Occipital lobe (tissue), 2 donors: ENCODE results near the gene SAMD14. TPM values are rescaled to one million over a fixed set of nuclear protein-coding genes. Genes with fewer than 3 reads are reported as not detected.
A peak's percentile ranks its signal among the peaks of the same experiment; 100 is the strongest.

Experiments used
- DNase-seq: peaks from one replicate; lab custom pipeline; 2025; lab: John Stamatoyannopoulos, UW
- total RNA-seq: library from RNA; depleted of rRNA; stranded (reverse); fragments of >200 nt; gene quantifications from one replicate; pipeline ENCODE4 v1.2.3, GENCODE V29; 2014

Gene SAMD14
- total RNA-seq, 1 donor from 2014 or later = 21.5 TPM

DNA sequence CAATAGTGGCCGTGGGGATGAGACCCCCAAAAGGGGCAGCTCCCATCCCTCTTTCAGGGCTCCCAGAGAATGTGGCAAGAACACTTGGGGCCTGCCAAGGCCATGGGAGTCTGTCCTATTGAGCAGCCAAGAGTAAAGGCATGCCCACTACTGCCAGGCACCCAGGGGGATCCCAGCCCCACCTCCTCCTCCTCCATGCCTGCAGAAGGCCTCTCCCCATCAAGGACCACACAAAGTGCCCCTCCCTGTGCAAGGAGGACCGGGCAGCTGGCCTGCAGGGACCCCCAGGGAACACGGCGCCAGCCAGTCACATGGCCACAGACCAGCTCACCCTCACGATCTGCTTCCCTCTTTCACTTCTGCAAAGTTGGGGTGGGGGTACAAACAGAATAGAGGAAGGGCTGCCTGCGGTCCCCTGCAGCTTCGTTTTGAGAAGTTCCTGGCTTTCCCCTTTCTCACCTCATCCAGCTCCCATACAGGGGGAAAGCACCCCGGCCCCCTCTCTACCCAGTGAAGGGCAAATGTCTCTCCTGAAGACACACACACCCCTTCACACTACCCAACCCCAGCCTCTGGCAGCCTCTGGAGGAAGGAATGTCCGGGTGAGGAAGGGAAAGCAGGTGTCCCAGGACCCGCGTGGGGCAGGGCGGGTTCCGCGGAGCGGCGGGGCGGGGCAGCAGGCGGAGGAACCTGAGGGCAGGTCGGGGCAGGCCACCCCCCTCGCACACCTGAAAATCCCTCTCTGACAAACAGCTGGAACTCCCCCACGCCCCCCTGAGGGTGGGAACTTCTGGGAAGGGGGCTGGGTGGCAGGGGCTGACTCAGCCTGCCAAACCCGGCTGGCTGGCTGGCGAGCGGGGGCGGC is 18.5 kb upstream of the SAMD14 start:
- no peak for DNase-seq

DNA sequence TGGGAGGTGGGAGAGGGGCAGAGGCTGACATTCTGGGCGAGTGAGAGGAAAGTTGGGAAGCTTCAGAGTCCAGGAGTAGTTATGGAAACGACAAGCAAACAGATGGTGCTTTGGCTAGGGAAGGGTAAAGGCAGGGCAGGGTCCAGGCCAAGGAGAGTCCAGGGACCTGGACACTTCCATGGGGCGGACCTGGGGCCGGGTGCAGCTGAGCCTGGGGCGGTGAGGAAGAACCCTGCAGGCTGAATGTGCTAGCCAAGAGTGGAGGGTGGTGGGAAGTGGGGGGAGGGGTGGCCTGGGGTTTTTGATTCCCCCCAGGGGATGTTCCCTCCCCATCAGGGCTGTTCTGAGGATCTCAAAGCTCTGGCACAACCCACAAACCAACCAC is 17.9 kb upstream of the SAMD14 start:
- DNase-seq = no peak

DNA sequence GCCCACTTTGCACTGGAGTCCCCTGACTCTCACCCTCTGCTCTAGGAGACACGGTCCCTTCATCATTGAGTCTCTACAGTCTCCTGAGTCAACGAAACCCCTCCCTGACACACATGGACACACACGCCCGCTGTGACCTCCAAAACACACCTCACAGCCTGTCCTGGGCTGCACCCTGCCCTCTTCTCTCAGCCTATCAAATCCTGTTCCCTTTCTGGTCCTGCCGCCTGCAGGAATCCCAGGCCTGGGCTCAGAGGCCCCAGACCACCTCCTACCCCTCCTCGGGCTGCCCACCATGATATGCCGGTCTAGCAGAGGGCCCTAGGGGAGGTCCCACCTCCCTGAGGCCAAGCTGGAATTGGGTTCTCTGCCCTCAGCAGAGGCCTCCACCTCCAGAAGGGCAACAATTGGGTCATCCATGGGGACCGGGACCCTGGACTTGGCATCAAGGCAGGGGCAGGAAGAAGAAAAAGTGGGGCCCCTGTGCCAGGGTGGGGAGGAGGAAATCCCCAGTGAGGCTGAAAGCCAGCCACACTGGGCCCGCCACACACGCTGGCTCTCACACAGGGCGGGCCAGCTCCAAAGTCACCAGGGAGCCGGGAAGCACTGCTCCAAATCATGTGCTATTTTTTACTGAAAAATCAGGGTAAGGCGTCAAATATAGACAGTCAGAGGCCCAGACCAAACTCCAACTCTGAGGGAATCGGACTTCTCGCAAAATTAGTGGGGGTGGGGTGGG is 17.1 kb upstream of the SAMD14 start:
- DNase-seq = no peak

DNA sequence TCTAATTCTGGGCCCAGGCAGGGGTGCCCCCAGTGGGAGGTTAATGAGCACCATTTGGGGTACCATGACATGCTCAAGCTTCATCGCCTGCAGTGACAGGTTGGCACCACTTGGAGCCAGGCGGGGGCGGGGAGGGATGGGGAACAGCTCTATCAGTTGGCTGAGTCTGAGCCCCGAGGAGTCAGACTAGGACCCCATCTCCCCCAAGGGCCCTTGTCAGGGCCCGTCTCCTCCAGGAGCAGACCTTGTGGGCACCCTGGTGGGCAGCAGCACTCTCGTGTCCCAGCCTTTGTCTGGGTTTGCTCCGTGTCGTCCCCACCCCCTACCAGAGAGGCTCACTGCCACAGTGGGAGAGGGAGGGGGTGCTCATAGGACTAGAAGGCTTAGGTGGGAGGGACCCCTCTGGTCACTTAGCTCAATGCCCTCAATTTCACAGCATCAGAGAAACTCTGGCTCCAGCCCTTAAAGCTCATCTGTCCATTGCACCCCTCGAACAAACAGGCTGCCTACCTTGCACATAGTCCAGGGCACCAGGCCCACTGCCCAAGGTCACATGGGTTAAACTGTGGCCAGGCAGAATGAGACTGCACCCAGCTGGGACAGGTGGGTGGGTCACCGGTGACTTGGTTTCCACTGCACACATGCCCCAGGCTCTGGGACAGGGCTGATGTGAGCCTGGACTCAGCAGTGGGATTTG is 16.4 kb upstream of the SAMD14 start:
- no peak for DNase-seq

DNA sequence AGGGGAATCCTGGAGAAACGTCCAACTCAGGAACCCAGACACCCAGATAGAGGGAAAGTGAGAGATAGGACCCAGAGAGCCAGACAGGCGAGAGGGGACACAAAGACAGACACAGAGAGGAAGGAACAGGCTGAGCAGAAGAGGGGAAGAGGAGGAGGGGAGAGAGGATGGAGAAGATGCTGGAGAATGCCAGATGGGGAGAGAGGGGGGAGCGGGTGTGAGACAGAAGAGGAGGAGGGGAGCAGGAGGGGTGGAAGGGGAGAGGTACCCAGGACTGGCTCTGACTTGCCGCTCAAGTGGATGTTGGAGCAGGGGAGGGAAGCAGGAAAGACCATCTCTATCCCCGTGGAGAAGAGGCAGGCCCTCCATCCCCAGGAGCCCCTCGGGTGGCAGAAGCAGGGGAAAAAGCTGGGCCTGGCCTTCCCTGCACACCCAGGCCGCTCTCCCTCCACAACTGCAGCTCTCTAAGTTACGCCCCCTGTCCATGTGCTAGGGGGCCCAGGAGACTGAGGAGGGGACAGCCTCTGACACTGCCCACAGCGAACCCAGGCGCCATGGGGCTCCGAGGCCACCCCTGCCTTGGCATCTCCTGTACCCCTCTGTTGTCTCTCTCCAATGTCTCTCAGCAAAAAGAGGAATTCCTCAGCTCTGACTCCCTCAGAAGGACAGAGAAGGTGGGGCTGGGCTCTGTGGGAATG is 15.7 kb upstream of the SAMD14 start:
- no peak for DNase-seq

DNA sequence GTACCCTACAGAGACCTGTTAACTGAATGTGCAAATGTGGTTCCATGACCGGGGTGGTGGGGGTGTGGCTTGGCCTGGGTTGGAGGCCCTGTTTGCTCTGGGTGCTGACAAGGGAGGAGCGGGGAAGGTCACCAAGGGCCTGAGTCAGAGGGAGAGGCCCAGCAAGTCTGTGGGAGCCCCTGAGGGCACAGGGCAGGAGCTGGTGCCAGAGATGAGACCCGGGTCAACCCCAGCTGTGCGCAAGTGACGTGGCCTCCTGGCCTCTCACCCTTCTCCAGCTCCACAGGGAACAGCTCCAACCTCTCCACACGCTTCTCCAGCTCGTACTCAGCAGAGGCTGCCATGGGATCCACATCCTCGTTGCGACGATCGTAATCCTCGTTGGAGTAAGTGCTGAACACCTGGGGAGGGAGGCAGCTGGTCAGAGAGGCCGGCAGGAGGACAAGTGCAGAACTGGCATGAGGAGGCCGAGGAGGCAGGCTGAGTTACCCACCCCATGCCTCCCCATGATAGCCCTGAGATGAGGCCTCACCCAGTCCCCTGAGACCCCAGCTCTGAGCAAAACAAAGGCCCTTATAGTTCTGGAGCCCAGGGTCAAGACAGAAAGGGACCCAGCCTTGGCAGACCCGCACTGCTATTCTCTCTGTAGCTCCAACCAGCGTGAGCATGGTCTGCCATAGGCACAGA is 15.0 kb upstream of the SAMD14 start:
- DNase-seq = no peak

DNA sequence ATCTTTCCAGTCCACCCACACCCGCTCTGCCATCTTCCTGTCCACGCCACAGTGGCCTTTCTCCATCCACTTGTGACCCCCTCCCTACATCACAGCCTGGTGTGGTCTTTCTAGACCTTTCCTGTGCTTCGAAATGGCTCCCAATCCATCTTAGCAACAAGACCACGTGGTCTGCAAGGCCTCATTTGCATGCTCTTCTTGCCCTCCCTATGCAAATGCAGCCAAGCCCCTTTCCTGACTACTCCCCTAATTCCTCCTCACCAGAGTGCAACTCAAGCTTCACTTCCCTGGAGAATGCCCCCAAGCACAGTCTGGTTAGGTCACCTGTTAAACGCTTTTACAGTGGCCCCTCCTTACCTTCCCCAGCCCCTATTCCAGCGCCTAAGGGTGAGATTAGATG is 14.4 kb upstream of the SAMD14 start:
- DNase-seq = no peak

DNA sequence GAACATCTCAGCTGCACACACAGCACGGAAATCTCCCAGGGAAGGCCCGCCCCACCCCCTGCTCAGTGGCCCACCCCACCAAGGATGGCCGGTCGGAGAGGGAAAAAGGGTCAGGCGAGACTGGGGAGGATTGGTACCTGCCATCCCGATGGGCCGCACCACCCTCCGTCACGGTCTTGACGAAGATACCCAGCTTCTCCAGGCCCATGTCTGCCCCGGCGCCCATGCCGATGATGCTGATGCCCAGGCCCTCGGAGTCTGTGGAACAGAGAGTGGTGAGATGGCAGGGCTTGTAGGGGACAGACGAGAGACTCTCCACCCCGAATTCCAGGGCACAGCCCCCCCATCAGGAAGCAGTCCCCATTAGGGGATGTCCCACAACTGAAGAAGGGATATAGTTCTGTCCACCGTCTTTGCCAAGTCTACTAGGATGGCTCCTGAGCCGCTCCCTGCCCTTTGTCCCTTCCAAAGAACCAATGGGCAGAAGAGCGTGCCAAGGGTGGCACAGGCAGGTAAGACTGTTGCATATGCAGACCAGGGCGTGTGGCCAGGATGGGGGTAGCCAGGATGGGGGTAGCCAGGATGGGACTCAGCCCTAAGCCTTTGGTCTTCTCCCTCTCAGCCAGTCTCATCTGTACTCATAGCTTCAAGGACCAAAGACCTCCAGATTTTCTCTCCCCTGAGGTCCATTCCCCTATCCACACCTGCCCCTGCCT is 13.7 kb upstream of the SAMD14 start:
- no peak for DNase-seq

DNA sequence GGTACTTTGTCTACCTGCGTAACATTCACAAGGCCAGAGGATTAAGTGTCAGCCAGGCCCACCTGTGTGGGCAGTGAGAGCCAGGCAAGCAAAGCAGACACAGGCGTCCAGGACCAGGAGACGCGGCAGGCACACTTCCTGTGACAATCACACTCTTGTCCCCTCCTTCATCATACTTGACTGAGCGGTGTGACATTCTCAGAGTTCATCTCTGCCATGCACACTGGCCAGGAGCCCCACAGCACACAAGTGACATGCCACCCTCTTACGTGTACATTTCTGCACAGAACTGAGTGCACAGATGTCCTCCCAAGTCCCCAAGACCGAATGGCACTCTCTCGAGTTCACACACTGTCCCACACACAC is 11.8 kb upstream of the SAMD14 start:
- no peak for DNase-seq

DNA sequence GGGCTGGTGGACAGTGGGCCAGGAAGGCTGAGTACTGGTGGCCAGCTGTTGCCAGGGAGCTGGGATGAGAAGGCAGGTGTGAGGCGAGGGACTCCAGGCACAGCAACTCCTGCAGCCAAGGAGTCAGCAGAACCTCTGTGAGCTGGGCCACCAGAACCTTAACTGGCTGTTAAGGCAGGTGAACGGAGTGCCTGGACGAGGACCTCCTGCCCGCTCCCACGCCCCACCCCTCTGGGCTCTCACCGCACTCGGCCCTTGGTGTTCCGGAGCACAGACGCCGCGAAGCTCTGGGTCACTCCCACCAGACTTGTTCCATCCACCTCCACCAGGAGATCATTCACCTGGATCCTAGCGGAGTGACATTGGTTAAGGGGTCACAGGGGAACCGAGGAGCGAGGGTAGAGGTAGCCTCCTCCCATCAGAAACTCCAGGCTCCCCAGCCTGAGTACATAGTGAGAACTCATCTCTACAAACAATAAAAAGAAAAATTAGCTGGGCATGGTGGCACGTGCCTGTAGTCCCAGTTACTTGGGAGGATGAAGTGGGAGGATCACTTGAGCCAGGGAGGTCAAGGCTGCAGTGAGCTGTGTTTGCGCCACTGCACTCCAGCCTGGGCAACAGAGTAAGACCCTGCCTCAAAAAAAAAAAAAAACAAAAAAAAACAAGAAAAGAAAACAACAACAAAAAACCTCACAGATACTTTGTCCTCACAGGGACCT is 11.2 kb upstream of the SAMD14 start:
- DNase-seq = no peak

DNA sequence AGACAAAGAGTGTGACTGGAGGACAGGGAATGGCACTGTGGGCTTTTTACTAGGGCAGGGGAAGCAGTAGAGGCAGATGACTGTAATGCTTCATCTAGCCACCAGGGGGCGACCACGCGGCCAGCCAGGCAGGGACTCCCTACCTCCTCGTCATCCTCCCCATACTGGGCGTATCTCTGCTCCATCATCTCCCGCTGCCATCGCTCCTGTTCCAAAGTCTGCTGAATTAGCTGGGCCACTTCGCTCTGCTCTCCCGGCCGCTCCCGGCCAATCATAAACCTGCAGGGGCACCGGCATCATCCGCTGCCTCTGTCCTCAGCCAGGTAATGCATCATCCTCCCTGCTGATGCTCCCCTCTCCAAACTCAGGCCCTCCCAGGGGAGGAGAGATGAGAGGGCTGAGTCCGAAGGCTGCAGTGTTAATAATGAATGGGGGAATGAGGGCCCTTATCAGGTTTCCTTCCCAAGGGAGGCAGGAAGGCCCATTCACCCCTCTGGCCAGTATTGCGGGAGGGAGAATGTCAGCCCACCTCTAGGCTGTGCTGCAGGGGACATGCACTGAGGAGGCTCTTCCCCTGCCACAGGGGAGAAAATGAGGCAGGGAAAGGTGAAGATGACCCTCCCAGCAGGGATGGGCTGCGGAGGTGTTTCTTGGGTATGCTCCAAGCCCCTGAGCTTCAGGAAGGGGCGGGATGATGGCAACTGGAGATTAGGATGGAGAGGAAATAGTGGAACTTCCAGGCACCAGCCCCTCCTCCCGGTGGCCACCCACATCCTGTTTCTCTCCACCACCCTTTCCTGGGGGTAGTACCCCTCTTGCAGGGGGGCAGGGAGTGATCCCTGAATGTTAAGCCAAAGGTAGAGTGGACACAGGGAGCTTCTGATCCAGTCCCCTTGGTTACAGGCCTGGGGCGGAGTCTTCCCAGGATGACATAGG is 10.3 kb upstream of the SAMD14 start:
- DNase-seq = peak; percentile 52

DNA sequence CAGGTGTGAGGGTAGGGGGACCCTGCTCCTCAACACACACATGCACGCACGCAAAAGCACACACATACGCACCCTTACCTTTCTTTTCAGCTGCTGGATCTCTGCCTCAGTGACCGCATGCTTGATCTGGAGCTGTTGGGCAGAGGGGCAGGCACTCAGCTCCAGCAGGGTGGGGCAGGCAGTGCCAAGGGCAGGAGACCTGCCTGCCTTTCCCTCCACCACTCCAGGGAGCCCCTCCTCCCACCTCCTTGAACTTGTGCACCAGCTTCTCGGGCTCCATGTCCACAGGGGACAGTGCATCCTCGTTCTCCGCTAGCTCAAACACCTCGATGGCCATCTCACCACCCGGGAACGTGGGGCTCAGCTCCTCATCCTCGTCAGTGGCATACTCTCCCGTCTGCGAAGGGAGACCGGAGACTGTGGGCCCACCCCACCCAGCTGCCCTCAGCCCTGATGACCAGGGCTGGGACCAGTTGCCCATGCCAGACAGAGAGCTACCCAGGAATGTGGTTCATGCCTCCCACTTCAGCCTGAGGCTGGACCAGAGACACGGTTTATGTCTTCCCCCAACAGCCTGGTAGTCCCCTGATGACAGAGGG is 9.3 kb upstream of the SAMD14 start:
- DNase-seq = no peak

DNA sequence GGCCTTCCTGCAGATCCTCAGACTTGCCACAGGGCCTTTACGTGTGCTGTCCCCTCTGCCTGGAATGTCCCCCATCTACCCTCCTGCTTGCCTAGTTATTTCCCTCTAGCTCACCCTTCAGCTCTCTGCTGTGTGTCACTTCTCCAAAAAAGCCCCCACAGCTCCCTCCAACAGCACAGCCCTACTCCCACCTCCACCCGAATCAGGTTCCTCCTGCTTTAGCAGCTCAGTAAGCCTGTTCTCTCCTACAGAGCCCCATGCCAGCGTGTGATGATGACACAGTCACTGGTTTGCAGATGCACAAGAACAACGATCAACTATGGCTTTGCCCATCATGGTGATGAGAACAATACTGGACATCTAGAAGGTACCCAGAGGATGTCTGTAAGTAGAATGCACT is 7.1 kb upstream of the SAMD14 start:
- DNase-seq = no peak

DNA sequence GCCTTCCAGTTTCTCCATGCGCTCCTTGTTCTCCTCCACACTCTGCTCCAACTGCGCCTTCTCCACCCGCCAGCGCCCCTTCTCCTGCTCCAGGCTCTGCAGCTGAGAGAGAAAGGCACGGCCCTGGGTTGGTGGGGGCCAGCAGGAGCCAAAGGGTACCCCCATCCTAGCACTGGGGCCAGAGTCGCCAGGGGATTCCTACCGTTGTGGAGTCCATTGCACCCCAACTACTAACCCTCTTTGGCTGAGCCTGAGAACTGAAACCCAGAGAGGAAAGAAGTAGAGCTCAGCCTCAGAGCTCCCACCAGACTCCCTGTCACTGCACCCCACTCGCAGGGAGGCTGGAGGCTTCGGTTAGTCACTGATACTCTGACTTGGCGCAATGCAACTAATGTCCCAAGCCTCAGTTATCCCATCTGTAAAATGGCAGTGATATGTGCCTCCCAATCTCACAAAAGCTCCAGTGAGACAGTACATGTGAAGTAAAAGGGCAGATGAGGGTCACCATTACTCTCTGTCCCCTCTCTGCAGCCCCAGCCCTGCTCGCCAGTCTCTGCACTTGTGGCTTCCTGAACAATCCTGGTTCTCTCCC is 6.2 kb upstream of the SAMD14 start:
- DNase-seq = no peak

DNA sequence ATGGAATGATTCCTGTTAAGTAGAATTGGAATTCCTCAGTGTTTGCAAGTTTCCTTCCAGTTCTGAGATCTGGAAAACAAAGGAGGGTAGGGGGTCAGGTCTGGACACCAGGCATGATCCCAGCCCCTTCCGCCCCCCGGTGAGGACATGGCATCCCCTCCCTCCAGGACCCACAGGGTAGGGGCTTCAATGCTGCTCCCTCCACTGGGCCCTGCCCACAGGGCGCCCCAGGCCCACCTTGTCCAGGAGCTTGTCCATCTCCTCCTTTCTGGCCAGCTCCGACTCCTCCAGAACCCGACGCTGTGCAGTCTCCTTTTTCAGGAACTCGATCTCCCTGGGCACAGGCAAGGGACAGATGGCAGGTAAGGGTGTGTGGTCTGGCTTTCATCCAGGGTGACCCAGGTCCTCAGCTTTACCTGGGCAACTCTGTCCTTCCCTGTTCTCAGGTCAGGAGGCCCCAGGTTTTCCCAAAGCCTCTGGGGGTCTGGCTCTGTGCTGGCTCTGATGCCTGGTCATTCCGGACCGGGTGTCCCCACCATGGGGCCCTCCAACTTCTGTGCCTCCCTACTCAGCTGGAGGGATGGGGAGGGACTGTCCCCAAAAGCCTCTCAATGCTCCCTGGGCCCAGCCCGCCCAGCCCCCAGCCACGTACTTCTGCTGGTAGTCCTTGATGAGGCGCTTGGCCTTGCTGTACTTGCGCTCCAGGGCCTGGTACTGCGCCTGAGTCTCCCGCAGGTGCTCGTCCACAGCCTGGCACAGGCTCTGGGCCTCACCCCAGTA is 5.5 kb upstream of the SAMD14 start:
- no peak for DNase-seq

DNA sequence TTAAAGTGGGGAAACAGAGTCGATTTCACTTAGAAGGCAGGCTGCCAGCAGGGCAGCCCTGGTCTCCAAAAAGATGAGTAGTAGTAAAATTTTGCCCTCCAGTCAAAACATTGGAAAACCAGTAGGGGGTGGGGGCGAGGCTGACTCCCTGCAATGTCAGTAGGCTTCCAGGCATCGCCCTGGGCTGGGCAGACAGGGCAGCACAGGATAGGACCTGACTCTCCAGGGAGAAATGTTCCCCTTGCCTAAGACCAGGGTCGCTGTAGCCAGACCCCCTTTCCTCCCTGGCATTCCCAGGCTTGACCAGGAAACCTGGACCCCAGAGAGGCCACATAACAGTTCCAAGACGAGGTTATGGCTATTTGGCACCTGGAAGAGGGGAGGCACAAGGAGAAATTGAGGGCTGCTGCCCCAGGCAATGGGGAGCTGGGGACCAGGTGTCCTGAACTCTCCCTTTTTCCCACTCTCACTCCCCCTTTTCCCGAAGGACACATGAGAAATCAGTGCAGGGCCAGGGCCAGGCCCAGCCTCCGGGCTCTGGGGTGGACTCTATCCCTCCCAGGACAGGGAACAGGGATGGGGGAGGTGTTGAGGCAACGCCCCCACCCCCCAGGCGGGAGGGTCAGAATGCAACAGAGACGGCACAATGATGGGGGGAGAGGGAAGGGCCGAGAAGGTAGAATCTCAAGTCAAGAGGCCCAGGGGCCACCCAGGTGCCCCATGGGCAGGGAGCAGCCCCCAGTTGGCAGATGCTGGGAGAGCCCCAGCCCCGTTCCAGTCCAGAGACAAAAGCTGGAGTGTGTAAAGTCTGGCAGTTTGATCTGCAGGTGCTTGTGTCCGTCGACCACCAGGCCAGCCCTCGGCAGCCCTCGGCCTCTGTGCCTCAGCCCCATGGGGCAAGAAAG is 4.5 kb upstream of the SAMD14 start:
- DNase-seq = no peak
